Muscle of arm (tissue), 12 donors: ENCODE measurements around the gene TNP2. TPM values are rescaled to one million over a fixed set of nuclear protein-coding genes. Genes with fewer than 3 reads are reported as not detected.
"Not testable (repeated sequence)": the region's sequence is repeated elsewhere in the genome, so short reads cannot be mapped to it uniquely, and the experiment has no call there.

Experiments
- DNase-seq: peaks from one replicate; pipeline ENCODE4 v3.0.0-alpha.2; 2013
- polyA plus RNA-seq, 12 donors: library from polyadenylated mRNA; unstranded; fragments of 120-200 nt; gene quantifications; one replicate each; pipeline ENCODE4 v1.2.1, GENCODE V29; 2013; ENCODE audit not compliant: insufficient read length in 12 of 12

TNP2 gene
- polyA plus RNA-seq, 12 donors, result not detected

DNA sequence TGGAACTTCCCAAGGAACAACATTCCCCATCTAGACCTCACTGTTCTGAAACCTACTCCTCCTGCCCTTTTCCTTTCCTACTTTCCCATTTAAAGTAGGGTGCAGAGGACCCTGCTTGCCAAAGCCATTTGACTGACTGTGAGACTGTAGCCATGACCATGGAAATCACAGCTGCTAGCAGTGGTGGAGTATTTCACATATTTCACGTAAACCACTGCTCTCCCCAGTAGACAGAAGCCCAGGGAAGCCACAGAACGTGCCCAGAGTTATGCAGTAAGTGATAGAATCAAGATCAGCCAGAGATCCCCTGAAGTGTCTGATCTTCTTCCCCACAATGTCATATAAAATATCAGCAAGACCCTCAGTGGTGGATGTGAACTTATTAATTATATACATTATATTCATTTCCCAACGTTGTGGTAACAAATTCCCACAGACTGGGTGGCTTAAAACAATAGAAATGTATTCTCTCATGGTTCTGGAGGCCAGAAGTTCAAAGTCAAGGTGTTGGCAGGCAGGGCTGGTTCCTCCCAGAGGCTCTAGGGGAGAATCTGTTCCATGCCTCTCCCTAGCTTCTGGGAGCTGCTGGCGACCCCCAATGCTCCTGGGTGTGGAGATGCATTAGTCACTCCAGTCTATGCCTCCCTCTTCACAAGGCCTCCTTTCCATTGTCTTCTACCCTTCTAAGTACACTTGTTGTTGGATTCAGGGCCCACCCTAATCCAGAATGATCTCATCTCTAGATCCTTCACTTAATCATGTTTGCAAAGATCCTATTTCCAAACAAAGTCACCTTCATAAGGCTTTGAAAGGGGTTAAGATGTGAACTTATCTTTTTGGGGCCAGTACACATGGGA, 32.7 kb upstream of the TNP2 start:
- DNase-seq, result no peak

DNA sequence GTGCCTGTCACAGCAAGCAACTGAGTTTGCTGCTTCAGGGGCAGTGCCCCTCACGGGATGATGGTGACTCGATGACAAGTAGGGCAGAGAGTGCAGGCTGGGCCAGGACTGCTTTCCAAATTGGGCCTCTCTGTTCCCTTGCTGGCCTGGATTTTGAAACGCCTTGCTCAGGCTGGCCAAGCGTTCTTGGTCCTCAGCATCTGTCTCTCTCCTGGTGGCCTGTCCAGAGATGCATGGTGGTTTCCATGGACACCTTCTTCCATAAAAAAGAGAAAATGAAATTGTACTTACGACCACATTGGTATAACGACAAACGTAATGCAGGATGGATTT, 31.4 kb upstream of the TNP2 start:
- no peak for DNase-seq

DNA sequence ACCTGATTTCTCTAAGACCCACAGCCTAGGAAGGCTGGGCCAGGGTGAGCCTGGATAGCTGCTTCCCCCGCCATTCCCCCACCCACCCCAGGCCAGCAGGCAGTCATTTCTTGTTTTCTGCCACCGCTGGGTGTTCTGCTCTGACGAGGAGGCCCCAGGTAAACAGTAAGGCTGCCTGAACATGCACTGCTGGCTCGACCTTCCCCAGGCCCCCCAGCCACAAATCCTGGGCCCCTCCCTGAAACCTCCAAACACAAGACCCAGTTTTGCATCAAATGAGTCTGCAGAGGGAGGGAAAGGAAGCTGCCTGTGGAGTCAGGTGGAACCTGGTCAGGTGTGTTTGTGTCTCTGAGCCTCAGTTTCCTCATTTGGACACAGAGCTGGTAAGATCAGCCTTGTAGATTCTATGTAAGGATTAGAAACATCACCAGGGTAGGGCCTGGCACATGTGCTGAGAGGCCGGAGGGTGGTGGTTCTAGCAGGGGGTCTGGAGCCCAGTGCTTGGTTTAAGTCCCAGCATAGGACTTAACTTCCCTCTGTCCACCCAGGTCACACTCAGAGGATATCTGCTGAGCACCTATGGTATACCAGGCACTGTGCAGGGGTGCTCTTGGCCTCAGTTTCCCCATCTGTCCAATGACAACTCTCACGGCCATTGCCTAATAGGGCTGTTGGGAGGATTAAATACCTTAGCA, 30.9 kb upstream of the TNP2 start:
- DNase-seq, result no peak

DNA sequence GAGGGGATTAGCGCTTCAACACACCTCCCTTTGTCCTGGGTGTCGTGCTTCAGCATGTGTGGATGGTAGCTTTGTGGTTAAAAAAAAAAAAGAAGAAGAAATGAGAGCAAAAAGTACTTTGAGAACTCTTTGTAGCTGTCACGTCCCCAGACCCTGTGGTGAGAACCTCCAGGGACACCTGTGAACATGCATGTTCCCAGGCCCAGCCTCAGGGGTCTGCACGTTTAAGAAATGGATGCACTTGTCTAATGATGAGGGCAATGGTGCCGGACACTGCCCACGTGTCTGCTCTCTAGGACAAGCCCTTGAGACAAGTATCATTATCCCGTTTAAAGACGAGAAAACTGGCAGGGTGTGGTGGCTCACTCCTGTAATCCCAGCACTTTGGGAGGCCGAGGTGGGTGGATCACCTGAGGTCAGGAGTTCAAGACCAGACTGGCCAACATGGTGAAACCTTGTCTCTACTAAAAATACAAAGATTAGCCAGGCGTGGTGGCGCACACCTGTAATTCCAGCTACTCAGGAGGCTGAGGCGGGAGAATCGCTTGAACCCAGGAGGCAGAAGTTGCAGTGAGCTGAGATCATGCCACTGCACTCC, 29.9 kb upstream of the TNP2 start:
- not testable (repeated sequence) for DNase-seq

DNA sequence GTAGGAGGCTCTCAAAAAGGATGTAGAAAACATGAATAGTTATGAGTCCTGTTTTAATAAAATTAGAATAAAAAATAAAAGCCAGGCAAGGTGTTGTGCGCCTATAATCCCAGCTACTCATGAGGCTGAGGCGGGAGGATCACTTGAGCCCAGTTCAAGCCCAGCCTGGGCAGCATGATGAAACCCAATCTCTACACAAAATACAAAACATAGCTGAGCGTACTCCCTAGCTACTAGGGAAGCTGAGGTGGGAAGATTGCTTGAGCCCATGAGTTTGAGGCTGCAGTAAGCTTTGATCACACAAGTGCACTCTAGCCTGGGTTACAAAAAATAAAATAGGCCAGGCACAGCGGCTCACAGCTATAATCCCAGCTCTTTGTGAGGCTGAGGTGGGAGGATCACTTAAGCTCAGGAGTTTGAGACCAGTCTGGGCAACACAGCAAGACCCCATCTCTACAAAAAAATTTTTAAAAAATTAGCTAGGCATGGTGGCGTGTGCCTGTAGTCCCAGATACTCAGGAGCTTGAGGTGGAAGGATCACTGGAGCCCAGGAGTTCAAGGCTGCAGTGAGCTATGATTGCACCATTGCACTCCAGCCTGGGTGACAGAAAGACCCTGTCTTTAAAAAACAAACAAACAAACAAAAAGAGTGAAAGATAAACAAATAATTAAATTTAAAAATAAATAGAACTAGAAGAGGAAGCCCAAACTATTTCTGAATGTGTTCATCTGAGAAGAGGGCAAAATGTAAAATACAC, 29.2 kb upstream of the TNP2 start:
- DNase-seq, result no peak

DNA sequence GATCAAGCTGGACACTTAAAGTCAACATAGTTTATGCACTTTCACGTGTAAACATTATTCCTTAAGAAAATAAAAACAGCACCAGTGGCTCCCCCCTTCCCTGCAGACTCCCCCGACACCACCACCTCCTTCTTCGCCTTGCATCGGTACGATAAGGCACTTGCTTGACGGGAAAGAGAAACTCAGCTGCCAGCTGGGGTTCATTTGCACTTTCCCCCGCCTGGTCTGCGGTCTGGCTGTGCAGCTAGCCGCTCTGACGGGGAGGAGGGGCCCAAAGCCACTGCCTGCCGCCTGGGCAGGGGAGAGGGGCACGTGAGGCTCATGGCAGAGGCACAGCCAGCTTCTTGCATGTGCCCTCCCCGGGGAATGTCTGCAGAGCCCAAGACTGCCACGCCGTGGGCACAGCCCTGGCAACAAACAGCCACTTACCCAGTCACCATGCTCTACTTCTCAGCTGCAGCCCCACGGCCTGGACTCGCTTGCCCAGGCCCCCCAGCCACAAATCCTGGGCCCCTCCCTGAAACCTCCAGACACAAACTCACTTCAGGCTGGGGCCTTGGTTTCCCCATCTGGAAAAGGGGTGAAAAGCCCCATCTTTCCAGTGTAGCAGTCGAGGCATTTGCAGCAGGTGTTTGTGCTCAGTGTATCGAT, 28.5 kb upstream of the TNP2 start:
- DNase-seq, result peak; percentile 27

DNA sequence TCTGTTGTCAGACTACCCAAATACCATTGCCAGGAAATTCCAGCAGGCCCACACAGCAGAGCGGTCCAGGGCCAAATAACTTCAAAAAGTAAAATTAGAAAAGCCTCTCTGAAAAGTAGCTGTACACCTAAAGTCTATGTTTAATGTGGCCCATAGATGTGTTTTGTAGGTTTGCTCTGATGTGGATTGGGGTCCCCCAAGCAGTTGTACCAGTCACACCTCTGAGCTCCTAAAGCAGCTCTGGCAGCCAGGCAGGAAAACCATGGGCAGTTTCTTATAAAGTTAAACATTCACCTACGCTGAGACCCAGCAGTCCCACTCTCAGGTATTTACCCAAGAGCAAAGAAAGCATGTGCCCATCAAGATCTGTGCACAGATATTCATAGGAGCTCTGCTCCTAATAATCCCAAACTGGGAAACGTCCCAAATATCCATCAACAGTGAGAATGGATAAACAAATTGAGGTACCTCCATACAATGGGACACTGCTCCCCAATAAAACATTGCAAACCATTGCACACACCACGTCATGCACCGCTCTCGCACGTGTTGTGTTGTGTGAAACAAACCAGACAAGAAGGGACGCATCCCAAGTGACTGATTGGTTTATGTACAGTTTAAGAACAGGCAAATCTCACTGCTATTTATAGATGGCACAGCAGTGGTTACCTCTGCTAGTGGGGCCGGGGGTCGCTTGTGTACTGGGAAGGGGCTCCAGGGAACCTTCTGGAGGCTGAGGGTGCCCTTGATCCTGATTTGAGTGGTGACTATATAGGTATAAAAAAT, 27.8 kb upstream of the TNP2 start:
- DNase-seq, result no peak

DNA sequence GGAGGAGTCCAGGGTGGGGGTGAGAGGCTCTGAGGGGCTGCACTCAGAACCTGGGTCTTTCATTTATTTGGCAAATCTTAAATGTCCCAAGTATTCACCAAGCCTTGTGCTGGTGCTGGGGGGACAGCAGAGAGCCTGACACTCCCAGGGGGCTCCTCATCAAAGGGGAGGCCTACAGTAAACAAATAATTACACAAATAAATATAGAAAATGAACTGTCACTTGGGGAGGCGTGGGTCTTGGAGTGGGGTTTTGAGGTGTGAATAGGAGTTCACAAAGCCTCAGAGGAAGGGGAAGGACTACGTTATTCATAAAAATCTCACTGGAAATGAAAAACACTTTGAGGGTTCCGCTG, 27.2 kb upstream of the TNP2 start:
- DNase-seq, result no peak

DNA sequence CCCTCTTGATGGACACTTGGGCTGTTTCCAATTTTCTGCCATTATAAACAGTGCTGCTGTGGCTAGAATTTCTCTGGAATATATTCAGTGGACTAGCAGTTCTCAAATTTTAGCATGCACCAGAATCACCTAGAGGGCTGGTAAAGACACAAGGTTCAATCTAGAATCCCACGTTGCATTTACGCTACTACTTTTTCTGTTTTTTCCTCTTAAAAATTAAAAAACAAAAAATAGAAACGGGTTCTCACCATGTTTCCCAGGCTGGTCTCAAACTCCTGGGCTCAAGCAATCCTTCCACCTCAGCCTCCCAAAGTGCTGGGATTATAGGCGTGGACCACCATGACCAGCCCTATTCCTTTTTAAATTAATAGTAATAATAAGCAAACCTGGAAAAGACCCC, 26.5 kb upstream of the TNP2 start:
- no peak for DNase-seq

DNA sequence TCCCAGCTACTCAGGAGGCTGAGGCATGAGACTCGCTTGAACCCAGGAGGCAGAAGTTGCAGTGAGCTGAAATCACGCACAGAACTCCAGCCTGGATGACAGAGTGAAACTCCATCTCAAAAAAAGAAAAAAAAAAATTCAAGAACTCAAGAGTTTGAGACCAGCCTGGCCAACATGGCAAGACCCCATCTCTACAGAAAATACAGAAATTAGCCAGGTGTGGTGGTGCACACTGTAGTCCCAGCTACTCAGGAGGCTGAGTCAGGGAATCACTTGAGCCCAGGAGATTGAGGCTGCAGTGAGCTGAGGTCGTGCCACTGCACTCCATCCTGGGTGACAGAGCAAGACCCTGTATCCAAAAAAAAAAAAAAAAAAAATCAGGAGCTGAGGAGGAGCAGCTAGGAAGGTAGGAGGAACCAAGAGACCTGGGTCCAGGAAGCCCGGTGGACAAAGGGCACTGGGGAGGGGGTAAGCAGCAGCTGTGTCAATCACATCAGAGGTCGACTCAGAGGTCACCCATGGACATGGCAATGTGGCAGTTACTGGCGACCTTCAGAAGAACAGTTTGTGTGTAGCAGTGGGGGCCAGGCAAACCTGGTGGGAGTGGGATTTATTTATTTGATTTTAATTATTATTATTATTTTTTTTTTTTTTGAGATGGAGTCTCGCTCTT, 23.1 kb upstream of the TNP2 start:
- no peak for DNase-seq

DNA sequence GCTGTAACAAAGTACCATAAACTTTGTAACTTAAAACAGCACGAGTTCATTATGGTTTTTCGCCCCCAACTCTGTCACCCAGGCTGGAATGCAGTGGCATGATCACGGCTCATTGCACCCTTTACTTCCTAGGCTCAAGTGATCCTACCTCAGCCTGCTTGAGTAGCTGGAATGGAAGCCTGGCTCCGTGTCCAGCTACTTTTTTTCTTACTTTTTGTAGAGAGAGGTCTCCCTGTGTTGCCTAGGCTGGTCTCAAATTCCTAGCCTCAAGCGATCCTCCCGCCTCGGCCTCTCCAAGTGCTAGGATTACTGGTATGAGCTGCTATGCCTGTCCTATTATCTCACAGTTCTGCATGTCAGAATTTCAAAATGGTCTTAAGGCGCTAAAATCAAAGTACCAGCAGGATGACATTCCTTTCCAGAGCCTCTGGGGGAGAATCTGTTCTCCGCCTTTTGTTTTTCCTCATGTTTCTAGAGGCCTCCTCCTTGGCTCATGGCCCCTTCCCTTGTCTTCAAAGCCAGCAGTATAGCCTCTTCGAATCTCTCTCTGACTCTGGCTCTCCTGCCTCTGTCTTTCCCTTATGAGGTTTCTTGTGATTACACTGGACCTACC, 22.1 kb upstream of the TNP2 start:
- peak; percentile 19 for DNase-seq

DNA sequence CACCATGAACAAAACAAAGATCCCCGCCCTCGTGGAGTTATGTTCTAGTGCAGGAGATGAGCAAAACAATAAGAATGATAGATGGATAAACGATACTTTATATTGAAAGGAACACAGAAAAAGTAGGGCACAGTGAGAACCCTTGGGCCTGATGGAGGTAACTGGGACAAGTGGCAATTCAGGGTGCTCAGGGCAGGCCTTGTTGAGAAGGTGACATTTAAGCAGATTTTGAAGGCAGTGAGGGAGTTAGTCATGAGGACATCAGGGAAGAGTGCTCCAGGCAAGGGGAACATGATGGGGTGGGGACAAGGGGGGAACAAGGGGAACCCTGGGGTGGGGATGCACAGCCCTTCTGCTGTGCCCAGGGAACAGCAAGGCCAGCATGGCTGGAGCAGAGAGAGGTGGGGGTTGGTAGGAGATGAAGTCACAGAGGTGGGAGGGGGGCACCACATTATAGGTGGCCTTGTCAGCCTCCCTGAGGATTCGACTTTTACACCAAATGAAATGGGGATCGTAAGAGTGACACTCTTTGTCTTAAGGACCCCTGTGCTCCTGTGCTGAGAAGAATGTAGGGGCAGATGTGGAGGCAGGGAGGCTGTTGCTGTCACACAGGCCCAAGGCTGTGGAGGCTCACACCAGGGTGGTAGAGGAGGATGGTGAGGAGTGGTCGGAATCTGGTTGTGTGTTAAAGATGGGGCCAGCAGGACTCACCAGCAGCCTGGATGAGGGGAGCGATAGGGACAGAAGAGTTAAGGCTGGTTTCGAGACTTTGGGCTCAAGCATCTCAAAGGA, 21.2 kb upstream of the TNP2 start:
- no peak for DNase-seq

DNA sequence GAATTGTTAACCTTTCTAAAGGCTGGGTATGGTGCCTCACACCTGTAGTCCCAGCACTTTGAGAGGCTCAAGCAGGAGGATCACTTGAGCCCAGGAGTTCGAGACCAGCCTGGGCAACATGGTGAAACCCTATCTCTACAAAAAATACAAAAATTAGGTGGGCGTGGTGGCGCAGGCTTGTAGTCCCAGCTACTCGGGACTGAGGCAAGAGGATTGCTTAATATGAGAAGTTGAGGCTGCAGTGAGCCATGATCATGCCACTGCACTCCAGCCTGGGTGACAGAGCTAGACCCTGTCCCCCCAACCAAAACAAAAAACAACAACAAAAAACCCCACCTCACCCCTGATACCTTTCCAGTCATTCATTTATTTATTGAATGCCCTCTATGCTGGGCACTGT, 20.6 kb upstream of the TNP2 start:
- not testable (repeated sequence) for DNase-seq

DNA sequence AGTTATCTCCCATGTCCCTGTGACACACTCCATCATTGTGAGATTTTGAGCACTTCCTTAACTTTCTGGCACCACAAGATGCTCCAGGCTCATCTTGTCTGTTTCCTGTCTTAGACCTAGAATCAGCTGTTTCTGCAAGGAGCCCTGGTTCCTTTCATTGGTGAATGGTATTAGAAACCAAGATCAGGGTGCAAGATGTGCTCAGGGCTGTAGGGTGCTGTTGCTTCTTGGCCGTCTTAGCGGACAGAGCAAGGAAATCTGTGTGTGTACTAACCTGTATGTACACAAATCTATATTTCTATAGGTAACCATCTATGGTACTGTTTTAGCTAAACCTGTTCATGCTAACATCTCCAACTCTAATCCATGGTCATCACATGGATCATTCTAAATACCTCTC, 20.1 kb upstream of the TNP2 start:
- no peak for DNase-seq

DNA sequence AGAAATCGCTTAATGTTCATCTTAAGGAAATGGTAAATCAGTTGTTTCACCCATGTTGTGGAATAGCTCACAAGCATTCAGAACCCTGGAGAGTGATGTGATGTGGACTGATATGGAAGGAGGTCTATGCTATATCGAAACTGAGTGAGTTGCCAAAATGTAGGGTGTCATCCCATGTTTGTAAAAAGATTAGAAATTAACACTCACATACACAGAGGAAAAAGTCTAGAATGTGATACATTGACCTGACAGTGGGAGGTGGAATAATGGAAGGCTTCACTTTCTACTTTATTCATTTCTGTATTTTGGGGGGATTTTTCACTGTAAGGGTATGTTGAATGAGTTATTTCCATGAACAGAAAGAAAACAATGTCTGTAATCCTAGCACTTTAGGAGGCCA, 16.7 kb upstream of the TNP2 start:
- no peak for DNase-seq

DNA sequence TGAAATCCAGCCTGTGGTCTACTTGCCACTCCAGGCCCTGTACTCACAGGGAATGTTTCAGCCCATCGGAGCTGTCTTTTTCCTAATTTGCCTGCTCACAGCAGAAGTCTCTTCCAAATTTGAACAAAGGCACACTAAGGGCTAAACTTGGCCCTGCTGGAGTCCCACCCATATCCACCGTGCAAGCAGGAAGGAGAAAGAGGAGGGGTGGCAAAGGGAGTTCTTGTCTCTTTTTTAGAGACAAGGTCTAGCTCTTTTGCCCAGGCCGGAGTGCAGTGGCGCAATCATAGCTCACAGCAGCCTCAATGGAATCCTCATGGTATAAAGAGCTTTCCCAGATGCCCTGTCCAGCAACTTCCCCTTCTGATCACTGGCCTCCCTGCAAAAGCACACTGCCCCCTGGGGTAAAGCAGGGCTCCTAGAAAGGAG, 14.7 kb upstream of the TNP2 start:
- no peak for DNase-seq

DNA sequence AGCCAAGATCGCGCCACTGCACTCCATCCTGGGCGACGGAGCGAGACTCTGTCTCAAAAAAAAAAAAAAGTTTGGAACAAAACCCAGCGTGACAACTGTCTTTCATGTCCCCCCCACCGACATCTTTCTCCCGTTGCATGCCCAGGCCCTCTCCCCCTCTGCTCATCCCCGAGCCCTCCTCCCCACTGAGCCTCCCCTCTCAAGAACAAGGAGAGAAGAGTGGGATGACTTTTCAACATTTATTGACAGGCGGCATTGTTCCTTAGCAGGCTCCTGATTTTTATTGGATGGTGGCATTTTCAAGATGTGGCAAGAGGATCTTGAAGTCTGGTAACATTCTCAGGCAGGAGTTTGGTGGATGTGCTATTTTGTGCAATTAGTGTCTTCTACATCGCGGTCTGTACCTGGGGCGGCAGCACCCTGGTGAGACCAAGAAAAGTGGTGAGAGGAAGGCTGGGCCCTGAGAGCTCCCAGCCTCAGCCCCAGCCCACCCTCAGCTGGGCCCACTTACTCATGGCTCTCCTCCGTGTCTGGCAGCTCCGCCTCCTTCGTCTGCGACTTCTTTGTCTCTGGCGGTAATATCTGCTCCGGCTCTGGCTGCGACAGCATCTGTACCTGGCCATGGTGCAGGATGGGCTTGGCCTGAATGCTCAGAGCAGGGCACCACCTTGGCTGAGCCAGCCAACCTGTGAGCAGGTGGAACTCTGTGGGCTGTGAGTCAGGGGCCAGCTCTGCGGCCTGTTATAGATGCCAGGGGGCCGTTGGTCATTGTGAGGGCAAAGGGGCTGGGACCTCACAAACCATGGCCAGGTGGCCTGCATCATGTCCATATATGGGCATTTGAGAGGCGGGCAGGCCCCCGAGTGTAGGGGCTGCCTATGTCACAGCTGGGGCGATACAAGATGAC, 11.7 kb upstream of the TNP2 start, which contains the start of gene PRM1:
TSS of gene PRM1 (minus strand) at position 715 of the 907 bp plus-strand sequence. CDS start at position 623, 92 bp downstream.
- DNase-seq, result no peak
